Midbrain (tissue), 1 donor: Measurements from ENCODE around the gene ACSL5.

Experiments
- DNase-seq: peaks from one replicate; lab custom pipeline; 2025; lab: John Stamatoyannopoulos, UW

ACSL5 gene

GRCh38 chr10:112373912-112374338, at the start of gene ACSL5:
TSS of gene ACSL5 (plus strand) at chr10:112374116. CDS start at chr10:112394947, 20,831 bp downstream.
- DNase-seq = no peak

GRCh38 chr10:112327678-112328077, 46.2 kb upstream of the ACSL5 start:
- no peak for DNase-seq

DNA sequence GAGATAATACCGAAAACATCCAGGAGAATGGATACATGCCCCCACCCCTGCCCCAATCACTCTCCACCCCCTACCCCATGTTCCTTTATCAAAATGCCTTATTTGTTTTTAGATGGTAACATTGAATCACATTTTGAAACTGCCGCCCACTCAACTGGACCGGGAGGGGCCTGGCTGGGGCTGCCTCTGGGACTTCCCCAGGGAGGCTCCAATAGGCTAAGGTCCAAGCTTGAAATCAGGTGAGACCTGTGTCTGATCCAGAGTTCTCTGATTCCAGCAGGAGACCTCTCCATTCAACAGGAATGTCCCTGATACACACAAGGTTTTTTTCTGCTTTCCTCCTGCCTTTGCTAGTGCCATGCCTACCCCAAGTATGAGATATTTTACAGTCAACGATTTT, 43.8 kb upstream of the ACSL5 start:
- no peak for DNase-seq

DNA sequence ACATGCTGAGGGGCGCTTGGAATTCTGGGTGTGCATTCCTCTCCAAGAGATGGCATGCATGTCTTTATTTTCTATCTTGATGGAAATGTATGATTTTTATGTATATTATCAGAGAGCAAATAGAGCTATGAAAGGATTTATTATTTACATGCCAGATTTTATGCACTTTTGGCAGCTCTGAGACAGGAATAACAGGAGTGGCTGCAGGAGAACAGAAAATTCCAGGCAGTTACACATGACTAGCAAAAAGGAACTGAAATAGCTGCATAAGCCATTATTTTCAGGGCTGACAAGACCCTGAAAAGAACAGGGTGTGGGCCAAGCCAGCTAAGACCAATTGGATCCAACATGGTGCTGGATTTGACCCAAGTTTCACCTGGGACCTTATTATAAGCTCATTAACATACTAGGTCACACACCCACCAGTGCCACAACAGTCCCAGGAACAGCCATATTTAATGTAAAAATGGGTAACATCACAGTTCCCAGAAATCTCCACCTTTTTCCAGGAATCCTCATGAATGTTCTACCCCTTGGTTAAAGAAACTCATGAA, 43.2 kb upstream of the ACSL5 start:
- DNase-seq = no peak

- no peak for DNase-seq
Observed at GRCh38 chr10:112332022-112332421, 41.9 kb upstream of the ACSL5 start.

- no peak for DNase-seq
Observed at GRCh38 chr10:112332509-112333228, 41.2 kb upstream of the ACSL5 start.

DNA sequence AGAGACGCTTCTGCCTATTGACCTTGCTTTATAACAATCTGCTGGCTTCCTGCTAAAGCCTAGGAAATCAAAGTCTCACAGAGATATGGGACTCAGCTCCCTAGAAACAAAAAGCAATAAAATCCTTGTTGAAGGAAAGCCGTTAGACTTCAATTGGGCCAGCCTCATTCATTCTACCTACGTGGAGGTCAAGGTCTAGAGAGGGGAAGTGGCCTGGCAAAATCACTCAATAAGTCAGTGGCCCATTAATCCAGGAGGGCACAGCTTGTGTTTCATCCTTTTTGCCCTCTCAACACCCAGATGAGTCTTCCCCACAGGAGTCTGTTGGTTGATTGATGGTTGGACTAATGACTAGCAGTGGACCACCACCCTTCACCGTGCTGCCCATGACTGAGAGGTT, 40.5 kb upstream of the ACSL5 start:
- no peak for DNase-seq

DNA sequence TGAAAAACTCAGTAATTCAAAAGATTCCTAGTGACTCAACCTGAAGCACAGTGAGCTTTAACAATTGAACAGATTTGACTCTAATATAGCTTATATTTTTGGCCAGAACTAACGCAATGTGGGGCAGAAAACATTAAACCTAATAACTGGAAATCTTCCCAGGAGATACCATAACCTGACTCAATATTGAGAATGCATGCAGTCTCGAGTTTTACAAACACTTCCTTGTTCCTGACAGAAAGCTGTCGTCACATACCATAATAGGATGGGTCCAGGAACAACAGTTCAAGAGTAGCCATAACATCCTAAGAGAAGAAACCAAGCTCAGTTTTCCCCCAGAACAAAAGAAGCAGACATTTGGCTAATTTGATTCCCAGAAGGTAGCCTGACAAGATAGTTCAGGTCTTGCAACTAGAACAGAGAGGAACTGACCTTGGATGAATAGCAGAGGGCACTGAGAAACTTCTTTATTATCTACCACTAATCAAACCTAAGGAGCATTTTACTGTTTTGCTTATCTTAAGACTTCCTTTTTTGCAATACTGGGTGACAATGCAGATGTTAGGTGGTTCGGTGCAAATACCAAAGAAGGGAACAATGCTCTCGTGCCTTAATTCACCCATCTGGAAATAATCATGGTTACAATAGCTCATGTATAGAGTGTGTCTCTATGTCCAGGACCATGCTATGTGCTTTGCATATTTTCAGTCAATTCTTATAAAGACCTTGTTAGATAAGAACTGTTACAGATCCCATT, 38.6 kb upstream of the ACSL5 start:
- DNase-seq = no peak

- DNase-seq = no peak
Observed at GRCh38 chr10:112335868-112336265, 38.0 kb upstream of the ACSL5 start.

DNA sequence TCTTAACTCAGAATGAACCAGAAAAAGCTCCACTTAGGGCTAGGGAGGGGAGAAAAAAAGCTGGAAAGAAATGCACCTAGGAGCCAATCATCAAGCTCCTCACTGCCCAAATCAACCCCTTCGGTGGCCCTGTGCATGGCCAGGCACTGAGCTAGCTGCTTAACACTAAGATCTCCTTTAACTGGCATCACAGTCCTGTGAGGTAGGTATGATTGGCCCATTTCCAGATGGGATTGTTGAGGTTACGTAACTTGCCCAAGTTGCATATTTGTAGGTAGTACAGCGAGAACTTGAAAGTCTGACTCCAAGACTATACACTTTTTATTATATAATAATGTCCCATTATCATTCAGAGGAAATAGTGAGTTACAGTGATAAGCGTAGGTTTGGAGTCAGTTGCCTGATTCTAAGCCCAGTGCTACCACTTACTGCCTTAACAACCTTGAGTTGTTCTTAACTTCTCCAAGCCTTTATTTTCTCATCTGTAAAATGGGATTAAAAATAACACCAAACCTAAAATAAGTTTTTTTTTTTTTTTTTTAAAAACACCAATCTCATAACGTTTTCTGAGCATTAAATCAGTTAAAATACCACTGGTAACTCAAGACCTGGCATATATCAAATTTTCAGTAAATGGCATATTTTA, 37.2 kb upstream of the ACSL5 start:
- no peak for DNase-seq

GRCh38 chr10:112338957-112339356, 35.0 kb upstream of the ACSL5 start:
- DNase-seq = no peak

DNA sequence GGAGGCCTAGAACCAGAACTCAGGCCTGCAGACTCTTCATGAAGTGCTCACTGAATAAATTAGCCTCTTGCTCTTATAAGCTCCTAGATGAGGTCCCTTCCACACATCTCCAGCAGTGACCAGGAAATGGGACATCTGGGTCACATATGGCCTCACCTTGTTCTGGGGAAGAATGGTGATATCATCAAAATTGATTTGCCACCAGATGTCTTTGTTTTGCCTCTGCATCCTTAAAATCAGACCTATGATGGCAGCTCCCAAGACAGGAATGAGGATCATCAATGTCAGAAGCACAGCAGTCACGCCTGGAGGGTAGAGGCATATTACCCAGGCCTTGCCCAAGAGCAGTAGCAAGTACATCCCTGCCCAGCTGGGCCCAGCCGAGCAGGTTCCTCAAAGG, 33.3 kb upstream of the ACSL5 start:
- no peak for DNase-seq

- DNase-seq = no peak
Observed at GRCh38 chr10:112343056-112343806, 30.7 kb upstream of the ACSL5 start.

GRCh38 chr10:112344261-112344660, 29.7 kb upstream of the ACSL5 start:
- DNase-seq = no peak

DNA sequence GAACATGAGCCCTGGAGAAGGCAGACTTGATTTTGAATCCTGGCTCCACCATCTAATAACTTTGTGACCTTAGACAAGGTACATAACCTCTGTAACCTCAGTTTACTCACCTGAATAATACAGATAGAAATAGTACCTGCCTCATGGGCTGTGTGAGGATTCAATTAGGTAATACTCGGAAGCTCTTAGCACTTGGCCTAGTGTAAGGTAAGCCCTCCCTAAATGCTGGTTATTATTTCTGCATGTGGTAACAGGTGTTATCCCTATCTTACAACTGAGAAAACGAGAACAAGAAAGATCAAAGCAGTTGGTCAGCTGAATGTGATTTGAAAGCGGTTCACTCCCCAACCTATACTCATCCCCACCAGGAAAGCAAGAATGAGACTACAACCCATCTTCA, 28.7 kb upstream of the ACSL5 start:
- DNase-seq = no peak

DNA sequence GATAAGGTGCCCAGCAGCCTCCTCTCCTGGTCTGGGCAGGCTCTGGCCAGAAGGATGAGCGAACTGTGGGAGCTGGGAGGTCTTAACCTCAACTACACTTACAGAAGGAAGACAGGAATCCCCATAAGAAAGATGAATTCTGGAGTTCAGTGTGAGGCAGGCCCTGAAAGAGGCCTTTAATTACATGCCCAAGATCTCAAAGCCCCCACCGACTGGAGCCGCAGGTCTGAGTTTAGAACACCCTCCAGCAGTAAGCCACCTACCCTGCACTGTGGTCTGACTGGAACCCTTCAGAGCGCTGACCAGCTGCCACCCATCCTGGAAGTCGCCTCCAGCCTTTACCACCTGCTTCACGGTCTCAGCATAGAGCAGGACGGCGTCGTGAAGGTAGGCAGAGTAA, 28.2 kb upstream of the ACSL5 start:
- no peak for DNase-seq

DNA sequence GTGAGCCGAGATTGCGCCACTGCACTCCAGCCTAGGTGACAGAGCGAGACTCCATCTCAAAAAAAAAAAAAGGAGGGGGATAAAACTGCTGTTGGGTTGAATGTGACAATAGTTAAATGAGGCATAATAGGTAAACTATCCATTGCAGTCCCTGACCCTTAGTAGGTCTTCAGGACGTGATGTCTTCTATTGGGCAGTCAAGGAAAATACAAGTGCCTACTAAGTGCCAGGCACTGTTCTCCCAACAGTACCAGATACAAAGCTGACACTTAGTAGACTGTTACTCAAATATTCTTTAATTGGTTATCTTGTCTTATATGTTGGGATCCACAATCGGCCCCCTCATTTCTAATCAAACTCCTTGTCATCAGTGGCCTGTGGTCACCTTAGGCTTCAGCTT, 27.1 kb upstream of the ACSL5 start:
- no peak for DNase-seq

- DNase-seq = no peak
Observed at GRCh38 chr10:112347709-112348671, 25.9 kb upstream of the ACSL5 start.

- DNase-seq = no peak
Observed at GRCh38 chr10:112348759-112349158, 25.2 kb upstream of the ACSL5 start.

GRCh38 chr10:112349521-112350085, 24.3 kb upstream of the ACSL5 start:
- DNase-seq = no peak
